ENCODE results near the gene BBX.

DNA sequence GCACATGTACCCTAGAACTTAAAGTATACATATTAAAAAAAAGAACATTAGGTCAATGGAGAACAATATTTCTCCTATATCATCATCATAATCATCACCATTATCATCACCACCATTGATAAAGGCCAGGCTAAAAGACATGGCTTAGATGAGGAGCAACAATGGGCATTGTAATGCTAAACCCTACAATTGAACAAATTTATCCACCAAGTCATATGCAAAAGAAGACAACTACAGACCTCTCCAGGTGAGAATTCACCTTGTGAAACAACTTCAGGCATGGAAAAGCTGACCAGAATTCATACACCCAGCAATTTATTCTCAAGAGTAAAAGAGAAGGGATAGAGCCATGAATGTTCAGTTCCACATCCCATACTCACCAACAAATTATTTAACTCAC is 46.3 kb upstream of the BBX start:
- no peak for TF ChIP-seq POLR2AphosphoS5 (IDR thresholded peaks at IDR 0.05; ENCODE audit: borderline replicate concordance, low read depth, low read length)
- no peak for TF ChIP-seq EZH2 (IDR thresholded peaks at IDR 0.05)
